Ureter (tissue), 1 donor: ENCODE data around the gene METTL14. TPM values are rescaled to one million over a fixed set of nuclear protein-coding genes. Genes with fewer than 3 reads are reported as not detected.

Source experiments
- DNase-seq: peaks from one replicate; pipeline ENCODE4 v3.0.0-alpha.2; 2020; ENCODE audit warnings: low spot score
- total RNA-seq: library from RNA; stranded (reverse); gene quantifications from one replicate; pipeline ENCODE4 v1.2.4, GENCODE V29; 2023
- donor health status: DM: yes; HTN: yes; CAD: no.

METTL14 gene
- total RNA-seq, 1 donor from 2014 or later, result 62.2 TPM

GRCh38 chr4:118758293-118758692 is 73.1 kb downstream of the METTL14 start:
- no peak for DNase-seq

- no peak for DNase-seq
Measured at GRCh38 chr4:118759481-118759880, 74.3 kb downstream of the METTL14 start.

- DNase-seq, result no peak
Measured at GRCh38 chr4:118760092-118760491, 74.9 kb downstream of the METTL14 start.

GRCh38 chr4:118760493-118760892 is 75.3 kb downstream of the METTL14 start:
- DNase-seq, result no peak

GRCh38 chr4:118761397-118762016 is 76.3 kb downstream of the METTL14 start:
- no peak for DNase-seq

- no peak for DNase-seq
Measured at GRCh38 chr4:118762155-118762554, 77.0 kb downstream of the METTL14 start.

GRCh38 chr4:118762730-118763477 is 77.7 kb downstream of the METTL14 start:
- no peak for DNase-seq

Other genes starting within 250 kb of the METTL14 start
- gene SEC24D, start 150.7 kb downstream of the METTL14 start, total RNA-seq, result 66.7 TPM
- 381 TPM for gene SYNPO2, start 203.5 kb downstream of the METTL14 start, total RNA-seq